OCI-LY1 (cell line): ENCODE results near the gene FKBP8.

Source experiments
- CTCF ChIP-seq: fragments of 200-600 bp; sonication (generic), shearing (Covaris generic); IDR thresholded peaks from 2 replicates; pipeline ENCODE4 v1.5.1; 2017; ENCODE audit warnings: mild to moderate bottlenecking, antibody characterized with exemption, low read length, moderate library complexity, mixed read lengths
- EZH2 ChIP-seq: fragments of 200-600 bp; sonication (generic), shearing (Covaris generic); IDR thresholded peaks from 2 replicates; pipeline ENCODE4 v1.8.0; 2017; ENCODE audit warnings: borderline replicate concordance, mixed run types, mild to moderate bottlenecking, antibody characterized with exemption, low read length, moderate library complexity, mixed read lengths

- TF ChIP-seq CTCF = no peak
- no peak for TF ChIP-seq EZH2
These were observed 15.2 kb upstream of the FKBP8 start for GRCh38 chr19:18558604-18559003.
